ENCODE results near the gene TGFBI. TPM values are rescaled to one million over a fixed set of nuclear protein-coding genes. Genes with fewer than 3 reads are reported as not detected.
A peak's percentile ranks its signal among the peaks of the same experiment; 100 is the strongest.

Gene TGFBI
- polyA plus RNA-seq, 3 donors = 480 to 653 (median 565) TPM

DNA sequence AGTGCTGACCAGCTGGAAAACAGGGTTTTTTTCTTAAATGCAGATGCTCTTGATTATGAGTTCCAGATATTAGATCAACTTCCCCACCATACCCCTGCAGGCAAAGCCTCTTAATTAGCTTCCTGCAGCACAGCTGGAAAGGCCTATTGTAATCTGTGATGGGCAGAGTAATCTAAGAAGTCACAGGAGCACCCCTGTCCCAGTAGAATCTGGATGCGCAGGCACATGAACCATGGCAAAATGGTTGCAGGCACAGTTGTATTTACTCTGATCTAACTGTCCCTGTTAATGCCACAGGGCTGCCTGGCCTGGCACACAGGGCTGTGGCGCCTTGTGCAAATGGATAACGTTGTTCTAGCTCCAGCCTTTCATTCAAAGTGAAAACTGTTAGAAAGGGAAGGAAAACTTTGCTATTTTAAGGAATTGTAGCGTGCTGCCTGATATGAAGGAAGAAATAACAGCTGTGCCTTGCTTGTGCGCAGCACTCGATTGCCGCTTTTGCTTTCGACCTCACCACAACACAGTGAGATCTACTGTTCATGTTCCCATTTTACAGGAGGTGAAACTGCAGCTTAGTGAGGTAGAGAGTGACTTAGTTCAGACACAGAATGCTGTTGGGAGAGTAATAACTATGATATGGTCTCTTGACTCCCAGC lies 2.3 kb downstream of the TGFBI start:
- Histone ChIP-seq H3K4me3 (replicated peaks in 1 of 3; ENCODE audit: low read depth in 2 of 3, low read length in 3 of 3) (peak overlapping the region; percentile 78 to 90 (median 84)), H3K4me2 (replicated peaks; ENCODE audit: extremely low read depth, low read length, poor library complexity, severe bottlenecking) (peak overlapping the region; percentile 77), H3K4me1 (ENCODE audit: control insufficient read depth in 1 of 2, insufficient read depth in 2 of 2, low read length in 2 of 2) (peaks cover 67 to 79% of the 10 kb centered on the region in 2 donors), H3K9me3 (replicated peaks in 1 of 2; ENCODE audit: control insufficient read depth in 1 of 2, insufficient read depth in 1 of 2, low read length in 2 of 2) (no peaks in the 10 kb centered on the region), H4K20me1 (ENCODE audit: insufficient read depth, low read length) (peaks cover 70% of the 10 kb centered on the region), H3K79me2 (ENCODE audit: insufficient read depth, low read length) (peaks cover 31% of the 10 kb centered on the region), H3K9ac (ENCODE audit: insufficient read depth, low read length, poor library complexity, severe bottlenecking) (peak overlapping the region; percentile 79), H3K27ac (ENCODE audit: low read depth in 1 of 2, low read length in 2 of 2) (peak overlapping the region; percentile 27 to 80), H2AFZ (ENCODE audit: insufficient read depth, low read depth, low read length, poor library complexity, severe bottlenecking) (no peak overlapping the region), H3K36me3 (replicated peaks in 1 of 2; ENCODE audit: control insufficient read depth in 1 of 2, insufficient read depth in 2 of 2, low read length in 2 of 2) (peaks cover 36 to 45% of the 10 kb centered on the region in 2 donors), H3K27me3 (ENCODE audit: control insufficient read depth in 2 of 2, insufficient read depth in 2 of 2, low read length in 2 of 2) (no peaks in the 10 kb centered on the region)
- 90% methylated on average over 2 of the region's 8 CpGs for WGBS (ENCODE audit: insufficient coverage)
- peak overlapping the region; percentile 90 to 97 for H3K4me3 Mint-ChIP-seq
- H3K9me3 Mint-ChIP-seq = peaks cover 0 to 3% (median 0%) of the 10 kb centered on the region in 7 donors
- peak overlapping the region in 6 of 7 donors; percentile 66 to 92 (median 76) for H3K27ac Mint-ChIP-seq
- no peak for DNase-seq
- peaks cover 5 to 13% (median 10%) of the 10 kb centered on the region in 3 donors for H3K27me3 Mint-ChIP-seq (ENCODE audit: low read depth in 3 of 3)
- H3K36me3 Mint-ChIP-seq = peaks cover 60 to 63% of the 10 kb centered on the region in 2 donors
- peaks cover 83% of the 10 kb centered on the region for H3K4me1 Mint-ChIP-seq
- intact Hi-C loops (cut with micrococcal nuclease) = loop anchor here in 1 of 2 donors (5.0 kb wide), 2 partner anchors 34 to 54 kb away; no protein-coding TSS in a partner anchor
- TF ChIP-seq CTCF (IDR thresholded peaks at IDR 0.05) = no peak

GRCh38 chr5:136031711-136032110 lies 2.9 kb downstream of the TGFBI start:
- peaks cover 66 to 69% of the 10 kb centered on the region in 2 donors for H3K36me3 Mint-ChIP-seq
- H3K27me3 Mint-ChIP-seq (ENCODE audit: low read depth in 3 of 3) = peaks cover 5 to 13% (median 10%) of the 10 kb centered on the region in 3 donors
- Histone ChIP-seq H3K27ac (ENCODE audit: low read depth in 1 of 2, low read length in 2 of 2) (peak overlapping the region in 1 of 2 donors; percentile 80), H3K4me3 (replicated peaks in 1 of 3; ENCODE audit: low read depth in 2 of 3, low read length in 3 of 3) (peak overlapping the region in 2 of 3 experiments; percentile 84 to 90), H3K4me2 (replicated peaks; ENCODE audit: extremely low read depth, low read length, poor library complexity, severe bottlenecking) (peak overlapping the region; percentile 77), H3K79me2 (ENCODE audit: insufficient read depth, low read length) (peaks cover 31% of the 10 kb centered on the region), H4K20me1 (ENCODE audit: insufficient read depth, low read length) (peaks cover 76% of the 10 kb centered on the region), H3K4me1 (ENCODE audit: control insufficient read depth in 1 of 2, insufficient read depth in 2 of 2, low read length in 2 of 2) (peaks cover 73 to 85% of the 10 kb centered on the region in 2 donors), H3K27me3 (ENCODE audit: control insufficient read depth in 2 of 2, insufficient read depth in 2 of 2, low read length in 2 of 2) (no peaks in the 10 kb centered on the region), H3K9me3 (replicated peaks in 1 of 2; ENCODE audit: control insufficient read depth in 1 of 2, insufficient read depth in 1 of 2, low read length in 2 of 2) (no peaks in the 10 kb centered on the region), H3K36me3 (replicated peaks in 1 of 2; ENCODE audit: control insufficient read depth in 1 of 2, insufficient read depth in 2 of 2, low read length in 2 of 2) (peaks cover 42 to 51% of the 10 kb centered on the region in 2 donors), H2AFZ (ENCODE audit: insufficient read depth, low read depth, low read length, poor library complexity, severe bottlenecking) (no peak overlapping the region), H3K9ac (ENCODE audit: insufficient read depth, low read length, poor library complexity, severe bottlenecking) (no peak overlapping the region)
- peak overlapping the region; percentile 90 to 97 for H3K4me3 Mint-ChIP-seq
- DNase-seq = no peak
- WGBS (ENCODE audit: insufficient coverage) = 99% methylated on average over 5 of the region's 6 CpGs
- peaks cover 85% of the 10 kb centered on the region for H3K4me1 Mint-ChIP-seq
- no peak for TF ChIP-seq CTCF (IDR thresholded peaks at IDR 0.05)
- peak overlapping the region in 6 of 7 donors; percentile 19 to 78 (median 53) for H3K27ac Mint-ChIP-seq
- H3K9me3 Mint-ChIP-seq = peaks cover 0 to 3% (median 0%) of the 10 kb centered on the region in 7 donors
- intact Hi-C loops (cut with micrococcal nuclease) = loop anchor here in 1 of 2 donors (5.0 kb wide), 2 partner anchors 34 to 54 kb away; no protein-coding TSS in a partner anchor
